CD4-positive, alpha-beta T cell treated with Interleukin-2 at 100 ng/mL for 4 hours (primary cell): Measurements from ENCODE around the gene BCL2.

Source experiments
- DNase-seq: peaks from one replicate; pipeline ENCODE4 v3.0.0-alpha.2; 2020; ENCODE audit warnings: low spot score

The BCL2 gene

GRCh38 chr18:63286926-63287325, 32.6 kb downstream of the BCL2 start:
- DNase-seq: no peak

- DNase-seq: no peak
Observed at GRCh38 chr18:63284827-63285733, 34.5 kb downstream of the BCL2 start.

GRCh38 chr18:63284173-63284799, 35.3 kb downstream of the BCL2 start:
- no peak for DNase-seq

- DNase-seq: no peak
Observed at GRCh38 chr18:63283305-63284094, 36.1 kb downstream of the BCL2 start.

- no peak for DNase-seq
Observed at GRCh38 chr18:63282793-63283192, 36.8 kb downstream of the BCL2 start.

GRCh38 chr18:63273222-63273927, 46.2 kb downstream of the BCL2 start:
- no peak for DNase-seq

GRCh38 chr18:63272638-63273037, 46.9 kb downstream of the BCL2 start:
- no peak for DNase-seq

GRCh38 chr18:63271881-63272299, 47.7 kb downstream of the BCL2 start:
- DNase-seq: no peak

- DNase-seq: no peak
Observed at GRCh38 chr18:63271148-63271547, 48.4 kb downstream of the BCL2 start.

- DNase-seq: peak; percentile 63
Observed at GRCh38 chr18:63267975-63268721, 51.4 kb downstream of the BCL2 start.

- no peak for DNase-seq
Observed at GRCh38 chr18:63266888-63267790, 52.4 kb downstream of the BCL2 start.

GRCh38 chr18:63265326-63265725, 54.2 kb downstream of the BCL2 start:
- no peak for DNase-seq

GRCh38 chr18:63264871-63265270, 54.7 kb downstream of the BCL2 start:
- no peak for DNase-seq

- no peak for DNase-seq
Observed at GRCh38 chr18:63263444-63263843, 56.1 kb downstream of the BCL2 start.

GRCh38 chr18:63262369-63263335, 56.9 kb downstream of the BCL2 start:
- DNase-seq: no peak

- no peak for DNase-seq
Observed at GRCh38 chr18:63261029-63261428, 58.5 kb downstream of the BCL2 start.

GRCh38 chr18:63260380-63260754, 59.2 kb downstream of the BCL2 start:
- DNase-seq: no peak

GRCh38 chr18:63259567-63260379, 59.8 kb downstream of the BCL2 start:
- DNase-seq: no peak
